PC-9 (cell line): ENCODE data around the gene ATAD2B. TPM values are rescaled to one million over a fixed set of nuclear protein-coding genes. Genes with fewer than 3 reads are reported as not detected.
A peak's percentile ranks its signal among the peaks of the same experiment; 100 is the strongest.

Source experiments
- BruUV-seq: library from RNA; stranded (reverse); fragments of 400-500 nt; replicated peaks from 2 replicates; lab custom pipeline; 2021; lab: Mats Ljungman, UMichigan
- CTCF ChIA-PET: fragments of 300-600 bp; sonication (Branson Sonifier 250); formaldehyde crosslinking; loops from one replicate; lab custom pipeline; 2022; ENCODE audit warnings: antibody characterized with exemption; lab: Charles Lee
- POLR2A ChIA-PET: fragments of 300-600 bp; sonication (Branson Sonifier 250); formaldehyde crosslinking; loops from one replicate; lab custom pipeline; 2022; ENCODE audit warnings: antibody characterized with exemption; ENCODE audit not compliant: unreplicated experiment; lab: Charles Lee
- DNase-seq, 2 experiments: peaks; one replicate each; pipeline versions ENCODE4 v3.0.0 to v3.0.0-alpha.2; 2015 to 2022; ENCODE audit warnings: mixed read lengths in 1 of 2
- H2AFZ ChIP-seq: fragments of 200-600 bp; sonication (generic); 2 replicates; pipeline ENCODE4 v1.8.1; 2017; ENCODE audit warnings: antibody characterized with exemption
- H3F3A ChIP-seq: fragments of 200-600 bp; sonication (generic); 2 replicates; pipeline ENCODE4 v1.8.1; 2017; ENCODE audit warnings: antibody characterized with exemption, mild to moderate bottlenecking, low read depth; ENCODE audit not compliant: insufficient read depth
- H3K27ac ChIP-seq: fragments of 200-600 bp; sonication (generic); 2 replicates; pipeline ENCODE4 v1.6.1; 2016; ENCODE audit warnings: mixed run types
- H3K27me3 ChIP-seq: fragments of 200-600 bp; sonication (generic); 2 replicates; pipeline ENCODE4 v1.6.1; 2016; ENCODE audit warnings: low read depth, mixed run types; ENCODE audit not compliant: insufficient read depth
- H3K36me3 ChIP-seq: fragments of 200-600 bp; sonication (generic); 2 replicates; pipeline ENCODE4 v1.6.1; 2016; ENCODE audit warnings: low read depth, mixed run types
- H3K4me1 ChIP-seq: fragments of 200-600 bp; sonication (generic); replicated peaks from 2 replicates; pipeline ENCODE4 v1.6.1; 2016; ENCODE audit warnings: mixed run types; ENCODE audit not compliant: insufficient read depth
- H3K4me2 ChIP-seq: fragments of 200-600 bp; sonication (generic); 2 replicates; pipeline ENCODE4 v1.6.1; 2017; ENCODE audit warnings: mixed run types
- H3K4me3 ChIP-seq: fragments of 200-600 bp; sonication (generic); 2 replicates; pipeline ENCODE4 v1.6.1; 2016; ENCODE audit warnings: mixed run types
- H3K79me2 ChIP-seq: fragments of 200-600 bp; sonication (generic); 2 replicates; pipeline ENCODE4 v1.6.1; 2017; ENCODE audit warnings: low read depth, mixed run types
- H3K9me2 ChIP-seq: fragments of 200-600 bp; sonication (generic); 2 replicates; pipeline ENCODE4 v1.8.1; 2017; ENCODE audit warnings: mild to moderate bottlenecking; ENCODE audit not compliant: insufficient read depth
- H3K9me3 ChIP-seq: fragments of 200-600 bp; sonication (generic); 2 replicates; pipeline ENCODE4 v1.8.1; 2016; ENCODE audit warnings: low read depth; ENCODE audit not compliant: insufficient read depth
- H4K20me1 ChIP-seq: fragments of 200-600 bp; sonication (generic); 2 replicates; pipeline ENCODE4 v1.8.1; 2017; ENCODE audit not compliant: insufficient read depth
- EZH2 ChIP-seq: fragments of 200-600 bp; sonication (generic); IDR thresholded peaks from 2 replicates; pipeline ENCODE4 v1.8.0; 2017; ENCODE audit warnings: antibody characterized with exemption, low read depth
- intact Hi-C: fragments of 100-400 bp; cut with micrococcal nuclease; formaldehyde crosslinking; loops from one replicate; pipeline ENCODE4 v1.10.0; 2022; ENCODE audit not compliant: unreplicated experiment
- total RNA-seq: library from RNA; stranded (reverse); gene quantifications from 2 replicates; pipeline ENCODE4 v1.2.3, GENCODE V29; 2021
- TF ChIP-seq, protein P1 (sequence below): fragments of 200-600 bp; sonication (generic); conservative IDR thresholded peaks from 2 replicates; pipeline ENCODE4 v1.6.1; 2017; ENCODE audit warnings: mixed run types, antibody characterized with exemption, mild to moderate bottlenecking, moderate library complexity

ATAD2B gene
- total RNA-seq, 1 experiment from 2014 or later = 12.6 TPM

DNA sequence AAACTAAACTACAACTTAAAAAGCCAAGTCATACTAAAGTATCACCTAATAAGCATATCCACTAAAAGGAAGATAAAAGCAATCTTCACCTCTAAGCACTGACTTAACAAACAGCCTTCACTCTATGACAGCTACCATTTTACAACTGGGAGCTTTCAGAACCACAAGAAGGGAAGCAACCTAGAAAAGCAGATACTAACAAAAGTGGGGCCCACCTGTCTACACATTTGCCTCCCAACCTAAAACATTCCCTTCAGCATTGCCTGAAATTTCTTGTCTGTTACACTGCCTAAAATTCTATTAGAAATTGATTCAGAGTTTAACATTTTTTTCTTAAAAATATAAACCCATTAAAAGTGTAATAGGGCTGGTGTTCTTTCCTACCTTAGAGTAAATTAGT lies 172.0 kb downstream of the ATAD2B start:
- BruUV-seq = no TSS peak
- H3K4me2 ChIP-seq = no peak overlapping the region
- no peaks in the 10 kb centered on the region for H4K20me1 ChIP-seq
- H3K79me2 ChIP-seq = no peaks in the 10 kb centered on the region
- peaks cover 20% of the 10 kb centered on the region; the same call in 1 of the 2 replicates for H3K36me3 ChIP-seq
- peaks cover 12% of the 10 kb centered on the region for H3K4me1 ChIP-seq
- no peak overlapping the region for H3K4me3 ChIP-seq
- intact Hi-C loops = no loop called here
- DNase-seq = no peak
- no peak overlapping the region for H3K27ac ChIP-seq
- H2AFZ ChIP-seq = no peak overlapping the region
- no peaks in the 10 kb centered on the region for H3K9me2 ChIP-seq
- ChIA-PET POLR2A (no interaction called here), CTCF (no interaction called here)
- peaks cover 11% of the 10 kb centered on the region; the same call in 1 of the 2 replicates for H3F3A ChIP-seq
- no peaks in the 10 kb centered on the region for H3K27me3 ChIP-seq
- TF ChIP-seq EZH2 = no peak
- TF ChIP-seq, protein P1, sequence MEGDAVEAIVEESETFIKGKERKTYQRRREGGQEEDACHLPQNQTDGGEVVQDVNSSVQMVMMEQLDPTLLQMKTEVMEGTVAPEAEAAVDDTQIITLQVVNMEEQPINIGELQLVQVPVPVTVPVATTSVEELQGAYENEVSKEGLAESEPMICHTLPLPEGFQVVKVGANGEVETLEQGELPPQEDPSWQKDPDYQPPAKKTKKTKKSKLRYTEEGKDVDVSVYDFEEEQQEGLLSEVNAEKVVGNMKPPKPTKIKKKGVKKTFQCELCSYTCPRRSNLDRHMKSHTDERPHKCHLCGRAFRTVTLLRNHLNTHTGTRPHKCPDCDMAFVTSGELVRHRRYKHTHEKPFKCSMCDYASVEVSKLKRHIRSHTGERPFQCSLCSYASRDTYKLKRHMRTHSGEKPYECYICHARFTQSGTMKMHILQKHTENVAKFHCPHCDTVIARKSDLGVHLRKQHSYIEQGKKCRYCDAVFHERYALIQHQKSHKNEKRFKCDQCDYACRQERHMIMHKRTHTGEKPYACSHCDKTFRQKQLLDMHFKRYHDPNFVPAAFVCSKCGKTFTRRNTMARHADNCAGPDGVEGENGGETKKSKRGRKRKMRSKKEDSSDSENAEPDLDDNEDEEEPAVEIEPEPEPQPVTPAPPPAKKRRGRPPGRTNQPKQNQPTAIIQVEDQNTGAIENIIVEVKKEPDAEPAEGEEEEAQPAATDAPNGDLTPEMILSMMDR = no peak
- H3K9me3 ChIP-seq = no peaks in the 10 kb centered on the region

DNA sequence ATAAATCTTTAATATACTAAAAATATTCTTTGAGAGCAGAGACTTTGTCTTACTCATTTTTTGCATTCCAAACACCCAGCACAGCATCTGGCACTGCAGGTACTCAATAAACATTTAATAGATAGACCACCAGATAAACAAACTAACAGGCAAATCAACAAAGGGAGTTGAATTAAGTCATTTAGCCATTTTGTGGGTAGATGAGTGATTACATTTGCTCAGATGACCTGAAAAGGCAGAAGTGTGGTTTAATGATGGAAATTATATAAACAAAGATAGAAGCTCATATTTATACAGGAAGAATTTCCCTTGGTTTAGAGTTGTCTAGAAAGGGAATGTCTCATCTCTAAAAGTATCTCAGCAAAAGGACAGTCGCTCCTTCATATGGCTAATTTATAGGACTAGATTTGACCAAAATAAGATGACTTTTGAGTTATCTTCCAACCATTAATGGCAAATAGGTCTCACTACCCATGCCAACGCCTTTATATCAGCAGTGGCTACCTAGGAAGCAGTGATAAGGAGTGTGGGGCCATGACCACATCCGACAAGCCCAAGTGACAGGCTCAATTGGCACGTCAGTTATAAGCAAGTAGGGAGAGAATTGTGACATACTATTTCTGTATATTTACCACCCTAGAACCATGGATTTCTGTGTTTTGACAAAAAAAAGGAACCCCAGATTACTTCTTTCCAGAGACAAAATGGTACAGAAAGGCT lies 173.5 kb downstream of the ATAD2B start:
- TF ChIP-seq EZH2 = no peak
- TF ChIP-seq, protein P1 = no peak
- ChIA-PET POLR2A (no interaction called here), CTCF (no interaction called here)
- H3K4me2 ChIP-seq = no peak overlapping the region
- peaks cover 7% of the 10 kb centered on the region; the same call in 1 of the 2 replicates for H3F3A ChIP-seq
- H3K4me3 ChIP-seq = no peak overlapping the region
- H3K36me3 ChIP-seq = peaks cover 15% of the 10 kb centered on the region; the same call in 1 of the 2 replicates
- H4K20me1 ChIP-seq = no peaks in the 10 kb centered on the region
- intact Hi-C loops = no loop called here
- DNase-seq = peak in 1 of 2 experiments; percentile 29
- H2AFZ ChIP-seq = no peak overlapping the region
- H3K27me3 ChIP-seq = no peaks in the 10 kb centered on the region
- H3K9me2 ChIP-seq = no peaks in the 10 kb centered on the region
- H3K4me1 ChIP-seq = peaks cover 11% of the 10 kb centered on the region
- H3K27ac ChIP-seq = no peak overlapping the region
- H3K9me3 ChIP-seq = no peaks in the 10 kb centered on the region
- H3K79me2 ChIP-seq = no peaks in the 10 kb centered on the region
- BruUV-seq = no TSS peak

DNA sequence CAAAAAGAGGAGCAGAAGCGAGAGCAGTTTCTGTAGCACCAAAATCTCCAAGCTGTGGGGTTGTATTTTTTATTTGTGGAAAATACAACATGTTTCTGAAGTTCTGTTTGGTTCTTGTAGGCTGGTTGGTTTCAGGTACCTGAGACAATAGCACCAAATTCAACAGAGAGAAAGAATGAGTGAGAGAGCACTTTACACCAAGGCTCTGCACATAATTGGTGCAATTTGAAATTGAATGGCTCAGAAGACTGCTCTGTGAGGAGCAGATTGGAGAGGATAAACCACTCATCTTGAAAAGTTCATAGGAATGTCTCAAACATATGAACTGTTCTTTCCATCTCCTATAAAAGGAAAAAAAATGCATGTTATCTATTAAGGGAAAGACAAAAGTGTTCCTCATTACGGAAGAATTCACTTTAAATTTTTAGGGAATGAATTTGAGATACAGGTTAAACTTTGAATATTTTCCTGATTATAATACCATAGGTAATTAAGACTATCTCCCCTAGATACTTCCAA lies 175.1 kb downstream of the ATAD2B start:
- ChIA-PET POLR2A (interaction anchor here (0.6 kb wide), 1 partner anchor 372 kb away, joined by 3 read pairs; no protein-coding TSS in a partner anchor), CTCF (no interaction called here)
- Histone ChIP-seq H4K20me1 (no peaks in the 10 kb centered on the region), H3F3A (0 out of 2 replicates have a peak, but pooled peaks cover under 1% of the 10 kb centered on the region), H3K27me3 (no peaks in the 10 kb centered on the region), H3K36me3 (0 out of 2 replicates have a peak, but pooled peaks cover 8% of the 10 kb centered on the region), H2AFZ (no peak overlapping the region), H3K4me2 (no peak overlapping the region), H3K9me2 (no peaks in the 10 kb centered on the region), H3K4me1 (no peaks in the 10 kb centered on the region), H3K27ac (no peak overlapping the region), H3K4me3 (no peak overlapping the region), H3K9me3 (no peaks in the 10 kb centered on the region), H3K79me2 (no peaks in the 10 kb centered on the region)
- BruUV-seq = no TSS peak
- TF ChIP-seq, protein P1 = no peak
- TF ChIP-seq EZH2 = no peak
- DNase-seq = peak in 1 of 2 experiments; percentile 27
- intact Hi-C loops = no loop called here
